ENCODE results near the gene GTF2E1. TPM values are rescaled to one million over a fixed set of nuclear protein-coding genes. Genes with fewer than 3 reads are reported as not detected.

The GTF2E1 gene
- total RNA-seq, 1 experiment from 2014 or later: 21.5 TPM

- Histone ChIP-seq H3K27ac (ENCODE audit: low read depth, low read length) (no peak overlapping the region), H3K4me1 (ENCODE audit: control insufficient read depth in 1 of 2, insufficient read depth in 2 of 2, low read length in 2 of 2) (no peaks in the 10 kb centered on the region), H4K20me1 (ENCODE audit: insufficient read depth) (no peaks in the 10 kb centered on the region), H3K36me3 (ENCODE audit: control insufficient read depth in 1 of 2, insufficient read depth in 2 of 2, low read length in 2 of 2) (no peaks in the 10 kb centered on the region; a peak in 1 of 4 replicates), H3K27me3 (ENCODE audit: insufficient read depth, low read length) (no peaks in the 10 kb centered on the region), H3K4me2 (ENCODE audit: low read length) (no peak overlapping the region), H2AFZ (ENCODE audit: low read depth, low read length, poor library complexity, severe bottlenecking) (no peak overlapping the region), H3K4me3 (replicated peaks in 1 of 2; ENCODE audit: low read depth in 1 of 2, low read length in 2 of 2) (no peak overlapping the region), H3K79me2 (ENCODE audit: insufficient read depth, low read length) (no peaks in the 10 kb centered on the region), H3K9me2 (ENCODE audit: insufficient read depth) (no peaks in the 10 kb centered on the region), H3K9me3 (ENCODE audit: control insufficient read depth in 1 of 2, insufficient read depth in 1 of 2, low read depth in 1 of 2, low read length in 2 of 2) (no peaks in the 10 kb centered on the region), H3K9ac (ENCODE audit: low read length) (no peak overlapping the region)
- ATAC-seq: no peak
- no TSS peak for BruUV-seq (replicated peaks)
- no peak for TF ChIP-seq ZFX (IDR thresholded peaks at IDR 0.05)
- ChIA-PET RAD21 (ENCODE audit: low non-redundant PET in 1 of 2, low total read pairs in 2 of 2, uncharacterized antibody in 2 of 2, unreplicated experiment in 2 of 2) (no interaction called here), CTCF (no interaction called here), POLR2A (no interaction called here)
- DNase-seq (ENCODE audit: low read depth, low spot score): no peak
- intact Hi-C loops (cut with micrococcal nuclease): no loop called here
Measured at GRCh38 chr3:120708408-120708807, 34.1 kb upstream of the GTF2E1 start.

- Histone ChIP-seq H2AFZ (ENCODE audit: low read depth, low read length, poor library complexity, severe bottlenecking) (no peak overlapping the region), H3K9ac (ENCODE audit: low read length) (no peak overlapping the region), H3K9me3 (ENCODE audit: control insufficient read depth in 1 of 2, insufficient read depth in 1 of 2, low read depth in 1 of 2, low read length in 2 of 2) (no peaks in the 10 kb centered on the region), H3K4me1 (ENCODE audit: control insufficient read depth in 1 of 2, insufficient read depth in 2 of 2, low read length in 2 of 2) (no peaks in the 10 kb centered on the region), H3K27ac (ENCODE audit: low read depth, low read length) (no peak overlapping the region), H4K20me1 (ENCODE audit: insufficient read depth) (no peaks in the 10 kb centered on the region), H3K4me2 (ENCODE audit: low read length) (no peak overlapping the region), H3K27me3 (ENCODE audit: insufficient read depth, low read length) (no peaks in the 10 kb centered on the region), H3K79me2 (ENCODE audit: insufficient read depth, low read length) (no peaks in the 10 kb centered on the region; the same call in 1 of the 2 replicates), H3K4me3 (replicated peaks in 1 of 2; ENCODE audit: low read depth in 1 of 2, low read length in 2 of 2) (no peak overlapping the region), H3K36me3 (ENCODE audit: control insufficient read depth in 1 of 2, insufficient read depth in 2 of 2, low read length in 2 of 2) (no peaks in the 10 kb centered on the region), H3K9me2 (ENCODE audit: insufficient read depth) (no peaks in the 10 kb centered on the region)
- no peak for DNase-seq (ENCODE audit: low read depth, low spot score)
- no peak for TF ChIP-seq EZH2phosphoT487 (IDR thresholded peaks at IDR 0.05; ENCODE audit: borderline replicate concordance)
- no peak for TF ChIP-seq ZFX (IDR thresholded peaks at IDR 0.05)
- TF ChIP-seq ZNF274 (IDR thresholded peaks at IDR 0.05; ENCODE audit: low read depth, low read length): no peak
- no peak for TF ChIP-seq EGR1 (IDR thresholded peaks at IDR 0.05; ENCODE audit: low read depth)
- TF ChIP-seq REST (IDR thresholded peaks at IDR 0.05; ENCODE audit: low read depth): no peak
- no peak for TF ChIP-seq FOSL1 (IDR thresholded peaks at IDR 0.05; ENCODE audit: low read depth)
- no peak for TF ChIP-seq JUND (IDR thresholded peaks at IDR 0.05)
- no peak for TF ChIP-seq ELF1 (IDR thresholded peaks at IDR 0.05; ENCODE audit: borderline replicate concordance, low read depth)
- no peak for TF ChIP-seq YY1 (IDR thresholded peaks at IDR 0.05; ENCODE audit: extremely low read depth, insufficient replicate concordance, low read depth, low read length)
- TF ChIP-seq CTCF (IDR thresholded peaks at IDR 0.05 in 2 of 3, conservative IDR thresholded peaks at IDR 0.05 in 1 of 3; ENCODE audit: borderline replicate concordance in 1 of 3, insufficient read depth in 1 of 3, low read depth in 2 of 3, low read length in 2 of 3): no peak
- ChIA-PET CTCF (no interaction called here), RAD21 (ENCODE audit: low non-redundant PET in 1 of 2, low total read pairs in 2 of 2, uncharacterized antibody in 2 of 2, unreplicated experiment in 2 of 2) (no interaction called here), POLR2A (no interaction called here)
- no TSS peak for BruUV-seq (replicated peaks)
- intact Hi-C loops (cut with micrococcal nuclease): no loop called here
- no peak for ATAC-seq
Measured at GRCh38 chr3:120710369-120710768, 32.2 kb upstream of the GTF2E1 start.
